HepG2 (cell line): Measurements from ENCODE around the gene NAALADL1. TPM values are rescaled to one million over a fixed set of nuclear protein-coding genes. Genes with fewer than 3 reads are reported as not detected.

Experiments used
- ATAC-seq: fragments of 200-7000 bp; cut with Tn5 transposase; 3 replicates; pipeline ENCODE4 v1.9.1; 2020; ENCODE audit warnings: mild to moderate bottlenecking, moderate library complexity
- BruUV-seq: library from RNA; stranded (reverse); fragments of 400-500 nt; replicated peaks from 2 replicates; lab custom pipeline; 2021; lab: Mats Ljungman, UMichigan
- CTCF ChIA-PET: fragments of 300-600 bp; formaldehyde crosslinking; extraction: SDS; loops from one replicate; lab custom pipeline; 2021; ENCODE audit warnings: low total read pairs, inconsistent platforms, low intra/inter-chr PET ratio; lab: Yijun Ruan, JAX
- POLR2A ChIA-PET: fragments of 350-600 bp; sonication (Branson Sonifier 250); formaldehyde crosslinking; loops from one replicate; lab custom pipeline; 2020; ENCODE audit warnings: antibody characterized with exemption, inconsistent platforms; lab: Yijun Ruan, JAX
- DNase-seq: peaks from one replicate; pipeline ENCODE4 v3.0.0-alpha.2; 2015; ENCODE audit warnings: low spot score
- FAIRE-seq: peaks from 3 replicates; lab custom pipeline; 2011; peaks lifted over from hg19 to GRCh38; lab: Jason Lieb, UNC
- H2AFZ ChIP-seq: one replicate; pipeline ENCODE4 v1.6.1; 2011; ENCODE audit warnings: low read length, inconsistent platforms
- H3K27ac ChIP-seq: fragments of 300-600 bp; 3 replicates; pipeline ENCODE4 v1.8.0; 2011; ENCODE audit warnings: mixed run types, mild to moderate bottlenecking, mixed read lengths, low read length, inconsistent platforms; ENCODE audit not compliant: insufficient read depth; ENCODE audit errors: extremely low read length
- H3K27me3 ChIP-seq, 2 experiments: fragments of 200-600 bp in 1 of 2; 2 replicates in 1 of 2; 3 replicates in 1 of 2; pipeline versions ENCODE4 v1.6.0 to v1.8.0; 2011; ENCODE audit warnings: low read length in 2 of 2, mild to moderate bottlenecking in 2 of 2, moderate library complexity in 2 of 2, inconsistent platforms in 1 of 2; ENCODE audit not compliant: insufficient read depth in 2 of 2, control insufficient read depth in 1 of 2
- H3K36me3 ChIP-seq, 2 experiments: fragments of 200-600 bp in 1 of 2; replicated peaks in 1 of 2; 2 replicates in 1 of 2; 3 replicates in 1 of 2; pipeline versions ENCODE4 v1.5.1 to v1.8.0; 2011; ENCODE audit warnings: low read length in 2 of 2, inconsistent platforms in 1 of 2; ENCODE audit not compliant: insufficient read depth in 2 of 2, control insufficient read depth in 1 of 2
- H3K4me1 ChIP-seq: 2 replicates; pipeline ENCODE4 v1.5.1; 2012; ENCODE audit warnings: low read length, inconsistent platforms; ENCODE audit not compliant: insufficient read depth
- H3K4me2 ChIP-seq: 2 replicates; pipeline ENCODE4 v1.6.0; 2011; ENCODE audit warnings: low read depth, low read length, inconsistent platforms
- H3K4me3 ChIP-seq, 3 experiments: fragments of 200-600 bp in 1 of 3; sonication (generic), shearing (Covaris generic) in 1 of 3; replicated peaks in 1 of 3; 2 replicates each; pipeline ENCODE4 v1.5.1; 2011 to 2016; ENCODE audit warnings: low read length in 3 of 3, inconsistent platforms in 2 of 3, low read depth in 2 of 3, mild to moderate bottlenecking in 2 of 3, control low read depth in 1 of 3, mixed read lengths in 1 of 3; ENCODE audit not compliant: insufficient read depth in 1 of 3
- H3K79me2 ChIP-seq: one replicate; pipeline ENCODE4 v1.6.1; 2011; ENCODE audit warnings: low read length, inconsistent platforms; ENCODE audit not compliant: insufficient read depth
- H3K9ac ChIP-seq: 2 replicates; pipeline ENCODE4 v1.6.0; 2011; ENCODE audit warnings: mild to moderate bottlenecking, low read depth, low read length, inconsistent platforms; ENCODE audit not compliant: insufficient read depth
- H3K9me3 ChIP-seq: 2 replicates; pipeline ENCODE4 v1.5.1; 2012; ENCODE audit warnings: mild to moderate bottlenecking, low read length
- H4K20me1 ChIP-seq: 2 replicates; pipeline ENCODE4 v1.6.0; 2011; ENCODE audit warnings: inconsistent platforms, mild to moderate bottlenecking, low read length, moderate library complexity; ENCODE audit not compliant: insufficient read depth
- ATAD3A ChIP-seq: sonication (generic); formaldehyde crosslinking; IDR thresholded peaks from 2 replicates; pipeline ENCODE4 v1.4.0; 2020; ENCODE audit warnings: missing genetic modification reagents
- ATRX ChIP-seq: sonication (generic); formaldehyde crosslinking; IDR thresholded peaks from 2 replicates; pipeline ENCODE4 v1.4.0; 2020; ENCODE audit warnings: missing genetic modification reagents, borderline replicate concordance
- JDP2 ChIP-seq: sonication (generic); formaldehyde crosslinking; IDR thresholded peaks from 2 replicates; pipeline ENCODE4 v1.8.1; 2022; ENCODE audit warnings: missing genetic modification reagents, borderline replicate concordance
- KLF9 ChIP-seq: IDR thresholded peaks from 2 replicates; pipeline ENCODE4 v1.6.1; 2016; ENCODE audit warnings: low read depth
- MTF1 ChIP-seq: sonication (generic); formaldehyde crosslinking; IDR thresholded peaks from 2 replicates; pipeline ENCODE4 v1.5.0; 2020; ENCODE audit warnings: missing genetic modification reagents
- MTF2 ChIP-seq: sonication (generic); formaldehyde crosslinking; IDR thresholded peaks from 2 replicates; pipeline ENCODE4 v1.5.0; 2020; ENCODE audit warnings: missing genetic modification reagents, borderline replicate concordance
- NCOR1 ChIP-seq: fragments of 200-600 bp; sonication (generic); IDR thresholded peaks from 2 replicates; pipeline ENCODE4 v1.7.0; 2017; ENCODE audit warnings: antibody characterized with exemption, low read length, borderline replicate concordance
- PHF5A ChIP-seq: IDR thresholded peaks from one replicate; pipeline ENCODE4 v1.6.1; 2018; ENCODE audit warnings: low read depth, missing genetic modification reagents; ENCODE audit not compliant: unreplicated experiment
- PITX1 ChIP-seq: sonication (generic); formaldehyde crosslinking; IDR thresholded peaks from 2 replicates; pipeline ENCODE4 v1.5.1; 2020; ENCODE audit warnings: mild to moderate bottlenecking, missing genetic modification reagents
- RFXANK ChIP-seq: IDR thresholded peaks from 2 replicates; pipeline ENCODE4 v1.6.1; 2016
- TBL1XR1 ChIP-seq: fragments of 150-350 bp; IDR thresholded peaks from 2 replicates; pipeline ENCODE4 v1.6.1; 2014; ENCODE audit warnings: borderline replicate concordance, low read length; ENCODE audit not compliant: partially characterized antibody
- ZEB1 ChIP-seq: IDR thresholded peaks from 2 replicates; pipeline ENCODE4 v1.6.1; 2012; ENCODE audit warnings: mild to moderate bottlenecking, low read depth, inconsistent platforms; ENCODE audit not compliant: insufficient replicate concordance
- ZNF101 ChIP-seq: sonication (generic); formaldehyde crosslinking; IDR thresholded peaks from 2 replicates; pipeline ENCODE4 v1.4.0; 2020; ENCODE audit warnings: mild to moderate bottlenecking, low read depth, missing genetic modification reagents, borderline replicate concordance
- ZNF225 ChIP-seq: sonication (generic); formaldehyde crosslinking; IDR thresholded peaks from 2 replicates; pipeline ENCODE4 v1.4.0; 2020; ENCODE audit warnings: mild to moderate bottlenecking, missing genetic modification reagents
- ZNF30 ChIP-seq: sonication (generic); formaldehyde crosslinking; IDR thresholded peaks from 2 replicates; pipeline ENCODE4 v1.5.0; 2020; ENCODE audit warnings: mild to moderate bottlenecking, missing genetic modification reagents
- ZNF510 ChIP-seq: sonication (generic); formaldehyde crosslinking; IDR thresholded peaks from 2 replicates; pipeline ENCODE4 v1.4.0; 2020; ENCODE audit warnings: low read depth, mild to moderate bottlenecking, missing genetic modification reagents
- WGBS: methylation state at CpG from one replicate; pipeline ENCODE4 v1.1.6; 2017; ENCODE audit warnings: low lambda C conversion rate; 5-methylcytosine and 5-hydroxymethylcytosine counted together
- in situ Hi-C: cut with HindIII; loops from 2 replicates; pipeline ENCODE4 v1.10.0; 2017; ENCODE audit warnings: low pct_unique_long_range_greater_than_20kb; ENCODE audit not compliant: extremely low pct_ligation_motif_present
- intact Hi-C: fragments of 100-400 bp; cut with micrococcal nuclease; formaldehyde crosslinking; loops from one replicate; pipeline ENCODE4 v1.10.0; 2022; ENCODE audit not compliant: unreplicated experiment
- polyA plus RNA-seq, 8 experiments: library from polyadenylated mRNA; depleted of rRNA in 3 of 8; stranded (reverse) in 7 of 8; unstranded in 1 of 8; fragments of >200 nt; fragmentation: Illumina TruSeq in 4 of 8; extraction: Trizol in 4 of 8; gene quantifications; 2 replicates each; pipeline versions ENCODE4 v1.2.1 to v1.2.3, GENCODE V29; 2011 to 2016; ENCODE audit warnings: low read depth in 4 of 8, missing spikeins in 1 of 8, mixed read lengths in 1 of 8; ENCODE audit not compliant: insufficient read depth in 1 of 8
- total RNA-seq, 5 experiments: library from RNA; depleted of rRNA; stranded (reverse); fragments of >200 nt; fragmentation: Illumina TruSeq; extraction: Trizol; gene quantifications; 2 replicates each; pipeline ENCODE4 v1.2.3, GENCODE V29; 2016; ENCODE audit warnings: low read depth in 1 of 5

The NAALADL1 gene
- total and polyA plus RNA-seq, 2 of the 13 experiments (the other 11 are each of a cell fraction or from before 2014, with no cell fraction given) = 9.3 to 33.9 TPM

- ChIA-PET POLR2A (interaction anchor here (0.7 kb wide), 1 partner anchor 273 kb away, joined by 4 read pairs; no protein-coding TSS in a partner anchor), CTCF (no interaction called here)
- no peak for TF ChIP-seq MTF2 (CRISPR knock-in tag)
- no peak for TF ChIP-seq RFXANK (CRISPR knock-in tag)
- TF ChIP-seq ZNF225 = no peak
- TF ChIP-seq ZEB1 = no peak
- no peak for TF ChIP-seq KLF9
- TF ChIP-seq PHF5A (CRISPR knock-in tag) = no peak
- TF ChIP-seq ZNF30 (CRISPR knock-in tag) = no peak
- TF ChIP-seq TBL1XR1 = no peak
- no peak for TF ChIP-seq NCOR1
- TF ChIP-seq MTF1 (CRISPR knock-in tag) = no peak
- TF ChIP-seq ZNF101 (CRISPR knock-in tag) = no peak
- TF ChIP-seq JDP2 (CRISPR knock-in tag) = no peak
- TF ChIP-seq ATAD3A = no peak
- no peak for TF ChIP-seq ATRX
- TF ChIP-seq PITX1 (CRISPR knock-in tag) = no peak
- no peak for TF ChIP-seq ZNF510
- no peaks in the 10 kb centered on the region for H3K9me3 ChIP-seq
- H2AFZ ChIP-seq = no peak overlapping the region
- no peak overlapping the region for H3K4me2 ChIP-seq
- H3K4me1 ChIP-seq = peaks cover 10% of the 10 kb centered on the region
- H3K4me3 ChIP-seq = no peak overlapping the region
- ATAC-seq = no peak
- in situ Hi-C loops = no loop called here
- no peaks in the 10 kb centered on the region for H3K36me3 ChIP-seq
- no peaks in the 10 kb centered on the region for H4K20me1 ChIP-seq
- H3K79me2 ChIP-seq = no peaks in the 10 kb centered on the region
- no peak for FAIRE-seq
- intact Hi-C loops = no loop called here
- 98% methylated on average over 9 of the region's 9 CpGs for WGBS
- H3K27me3 ChIP-seq = no peaks in the 10 kb centered on the region
- no peak overlapping the region for H3K27ac ChIP-seq
- no peak for DNase-seq
- BruUV-seq = no TSS peak
- H3K9ac ChIP-seq = no peak overlapping the region
Measured at GRCh38 chr11:65051398-65051858, 6.9 kb downstream of the NAALADL1 start.
